Measurements from ENCODE around the gene MTMR3.

MTMR3 gene

GRCh38 chr22:30062259-30062658, 179.3 kb downstream of the MTMR3 start:
- no peak for TF ChIP-seq TAF1 (IDR thresholded peaks at IDR 0.05; ENCODE audit: borderline replicate concordance, insufficient read depth, low read length)
- no peak for TF ChIP-seq POLR2AphosphoS5 (IDR thresholded peaks at IDR 0.05; ENCODE audit: low read depth, low read length)
- TF ChIP-seq SIN3A (IDR thresholded peaks at IDR 0.05; ENCODE audit: borderline replicate concordance, insufficient read depth, low read length) = no peak
- TF ChIP-seq FOXP2 (optimal IDR thresholded peaks at IDR 0.05; ENCODE audit: borderline replicate concordance, extremely low read depth, extremely low read length, insufficient read depth) = no peak
- no peak for TF ChIP-seq REST (IDR thresholded peaks at IDR 0.05; ENCODE audit: insufficient read depth in 1 of 2, low read depth in 2 of 2, low read length in 2 of 2)

GRCh38 chr22:30062950-30063349, 180.0 kb downstream of the MTMR3 start:
- TF ChIP-seq FOXP2 (optimal IDR thresholded peaks at IDR 0.05; ENCODE audit: borderline replicate concordance, extremely low read depth, extremely low read length, insufficient read depth) = no peak
- no peak for TF ChIP-seq TAF1 (IDR thresholded peaks at IDR 0.05; ENCODE audit: borderline replicate concordance, insufficient read depth, low read length)
- TF ChIP-seq REST (IDR thresholded peaks at IDR 0.05; ENCODE audit: insufficient read depth in 1 of 2, low read depth in 2 of 2, low read length in 2 of 2) = no peak
- no peak for TF ChIP-seq SIN3A (IDR thresholded peaks at IDR 0.05; ENCODE audit: borderline replicate concordance, insufficient read depth, low read length)
- no peak for TF ChIP-seq POLR2AphosphoS5 (IDR thresholded peaks at IDR 0.05; ENCODE audit: low read depth, low read length)

- TF ChIP-seq FOXP2 (optimal IDR thresholded peaks at IDR 0.05; ENCODE audit: borderline replicate concordance, extremely low read depth, extremely low read length, insufficient read depth) (no peak), REST (IDR thresholded peaks at IDR 0.05; ENCODE audit: insufficient read depth in 1 of 2, low read depth in 2 of 2, low read length in 2 of 2) (no peak), POLR2AphosphoS5 (IDR thresholded peaks at IDR 0.05; ENCODE audit: low read depth, low read length) (no peak), TAF1 (IDR thresholded peaks at IDR 0.05; ENCODE audit: borderline replicate concordance, insufficient read depth, low read length) (no peak), SIN3A (IDR thresholded peaks at IDR 0.05; ENCODE audit: borderline replicate concordance, insufficient read depth, low read length) (no peak)
Observed at GRCh38 chr22:30064172-30064571, 181.2 kb downstream of the MTMR3 start.

- TF ChIP-seq FOXP2 (optimal IDR thresholded peaks at IDR 0.05; ENCODE audit: borderline replicate concordance, extremely low read depth, extremely low read length, insufficient read depth) (no peak), SIN3A (IDR thresholded peaks at IDR 0.05; ENCODE audit: borderline replicate concordance, insufficient read depth, low read length) (no peak), TAF1 (IDR thresholded peaks at IDR 0.05; ENCODE audit: borderline replicate concordance, insufficient read depth, low read length) (no peak), POLR2AphosphoS5 (IDR thresholded peaks at IDR 0.05; ENCODE audit: low read depth, low read length) (no peak), REST (IDR thresholded peaks at IDR 0.05; ENCODE audit: insufficient read depth in 1 of 2, low read depth in 2 of 2, low read length in 2 of 2) (no peak)
Observed at GRCh38 chr22:30073743-30074142, 190.8 kb downstream of the MTMR3 start.

- TF ChIP-seq FOXP2 (optimal IDR thresholded peaks at IDR 0.05; ENCODE audit: borderline replicate concordance, extremely low read depth, extremely low read length, insufficient read depth) = no peak
- no peak for TF ChIP-seq SIN3A (IDR thresholded peaks at IDR 0.05; ENCODE audit: borderline replicate concordance, insufficient read depth, low read length)
- TF ChIP-seq POLR2AphosphoS5 (IDR thresholded peaks at IDR 0.05; ENCODE audit: low read depth, low read length) = no peak
- TF ChIP-seq REST (IDR thresholded peaks at IDR 0.05; ENCODE audit: insufficient read depth in 1 of 2, low read depth in 2 of 2, low read length in 2 of 2) = no peak
- TF ChIP-seq TAF1 (IDR thresholded peaks at IDR 0.05; ENCODE audit: borderline replicate concordance, insufficient read depth, low read length) = no peak
Observed at GRCh38 chr22:30074147-30074546, 191.2 kb downstream of the MTMR3 start.

Measured in PFSK-1 (cell line).